ENCODE results near the gene CPNE5. TPM values are rescaled to one million over a fixed set of nuclear protein-coding genes. Genes with fewer than 3 reads are reported as not detected.
A peak's percentile ranks its signal among the peaks of the same experiment; 100 is the strongest.

CPNE5 gene
- total RNA-seq, 1 donor from 2014 or later, result 6.6 TPM

DNA sequence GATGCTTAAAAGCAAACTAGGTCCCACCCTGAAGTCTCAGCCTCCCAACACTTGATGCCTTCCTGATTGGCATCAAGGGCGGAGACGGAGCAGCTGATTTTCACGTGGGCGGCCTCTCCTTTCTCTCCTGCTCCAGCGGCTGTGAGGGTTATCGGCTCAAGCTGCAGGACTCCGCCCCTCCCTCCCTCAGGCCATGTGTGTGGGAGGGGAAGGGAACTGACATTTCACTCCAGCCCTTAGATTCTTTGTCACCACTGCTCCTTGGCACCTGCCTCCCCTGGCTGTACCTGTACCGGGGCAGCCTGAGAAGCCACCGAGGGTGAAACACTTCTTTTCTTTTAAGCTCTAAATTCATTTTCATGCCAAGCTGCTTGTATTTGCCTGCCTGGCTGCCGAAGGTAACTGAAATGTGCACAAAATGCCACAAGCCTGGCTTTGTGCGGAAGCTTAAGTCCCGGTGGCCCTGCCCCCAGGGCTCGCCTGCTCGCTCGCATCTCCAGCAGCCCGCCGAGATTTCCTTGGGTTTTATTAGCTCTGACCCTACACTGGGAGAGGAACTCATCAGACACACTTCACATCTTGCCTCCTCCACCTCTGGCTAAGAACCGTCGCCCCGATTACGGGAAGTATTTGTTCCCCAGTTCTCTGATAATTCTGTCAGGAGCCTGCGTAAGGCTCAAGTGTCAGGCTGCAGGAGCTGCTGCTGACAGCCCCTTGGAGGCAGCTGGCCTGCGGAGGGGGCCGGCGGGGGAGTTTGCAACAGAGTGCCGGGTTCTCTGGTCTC is 9.6 kb upstream of the CPNE5 start:
- DNase-seq (ENCODE audit: extremely low spot score in 2 of 2), result no peak
- no peak overlapping the region for H3K27ac ChIP-seq
- intact Hi-C loops (cut with DNase I), result no loop called here
- H3K4me1 ChIP-seq, result peaks cover 41% of the 10 kb centered on the region
- no peak overlapping the region for H3K4me3 ChIP-seq
- no peaks in the 10 kb centered on the region for H3K9me3 ChIP-seq
- no peaks in the 10 kb centered on the region for H3K36me3 ChIP-seq
- peak in 1 of 2 donors; percentile 47 for TF ChIP-seq POLR2AphosphoS5 (IDR thresholded peaks at IDR 0.05; ENCODE audit: insufficient read depth in 1 of 2, low read depth in 1 of 2)
- TF ChIP-seq POLR2A (IDR thresholded peaks at IDR 0.05), result no peak
- H3K27me3 ChIP-seq, result no peaks in the 10 kb centered on the region

DNA sequence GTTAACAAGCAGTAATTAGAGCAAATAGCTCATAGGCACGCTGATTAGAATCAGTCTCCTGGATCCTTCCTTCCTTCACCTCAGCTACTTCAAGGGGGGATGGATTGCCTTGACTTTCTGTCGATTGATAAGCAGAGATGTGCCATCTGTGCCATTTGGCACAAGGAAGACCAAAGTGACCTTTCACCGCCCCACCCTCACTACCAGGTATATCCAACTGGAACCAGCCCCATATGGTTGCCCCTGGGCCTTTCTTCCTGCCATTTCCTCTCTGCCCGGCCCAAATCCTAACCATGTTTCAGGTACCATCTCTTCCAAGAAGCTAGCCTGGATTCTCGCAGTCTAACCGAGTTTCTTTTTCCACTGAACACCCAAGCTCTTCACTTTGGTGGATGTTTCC is 8.7 kb upstream of the CPNE5 start:
- H3K4me1 ChIP-seq, result peaks cover 34% of the 10 kb centered on the region
- H3K27me3 ChIP-seq, result no peaks in the 10 kb centered on the region
- intact Hi-C loops (cut with DNase I), result no loop called here
- no peaks in the 10 kb centered on the region for H3K9me3 ChIP-seq
- H3K27ac ChIP-seq, result no peak overlapping the region
- no peak for TF ChIP-seq POLR2A (IDR thresholded peaks at IDR 0.05)
- no peak for TF ChIP-seq POLR2AphosphoS5 (IDR thresholded peaks at IDR 0.05; ENCODE audit: insufficient read depth in 1 of 2, low read depth in 1 of 2)
- TF ChIP-seq, protein P1, sequence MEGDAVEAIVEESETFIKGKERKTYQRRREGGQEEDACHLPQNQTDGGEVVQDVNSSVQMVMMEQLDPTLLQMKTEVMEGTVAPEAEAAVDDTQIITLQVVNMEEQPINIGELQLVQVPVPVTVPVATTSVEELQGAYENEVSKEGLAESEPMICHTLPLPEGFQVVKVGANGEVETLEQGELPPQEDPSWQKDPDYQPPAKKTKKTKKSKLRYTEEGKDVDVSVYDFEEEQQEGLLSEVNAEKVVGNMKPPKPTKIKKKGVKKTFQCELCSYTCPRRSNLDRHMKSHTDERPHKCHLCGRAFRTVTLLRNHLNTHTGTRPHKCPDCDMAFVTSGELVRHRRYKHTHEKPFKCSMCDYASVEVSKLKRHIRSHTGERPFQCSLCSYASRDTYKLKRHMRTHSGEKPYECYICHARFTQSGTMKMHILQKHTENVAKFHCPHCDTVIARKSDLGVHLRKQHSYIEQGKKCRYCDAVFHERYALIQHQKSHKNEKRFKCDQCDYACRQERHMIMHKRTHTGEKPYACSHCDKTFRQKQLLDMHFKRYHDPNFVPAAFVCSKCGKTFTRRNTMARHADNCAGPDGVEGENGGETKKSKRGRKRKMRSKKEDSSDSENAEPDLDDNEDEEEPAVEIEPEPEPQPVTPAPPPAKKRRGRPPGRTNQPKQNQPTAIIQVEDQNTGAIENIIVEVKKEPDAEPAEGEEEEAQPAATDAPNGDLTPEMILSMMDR (IDR thresholded peaks at IDR 0.05), result no peak
- H3K36me3 ChIP-seq, result no peaks in the 10 kb centered on the region
- DNase-seq (ENCODE audit: extremely low spot score in 2 of 2), result no peak
- H3K4me3 ChIP-seq, result no peak overlapping the region

DNA sequence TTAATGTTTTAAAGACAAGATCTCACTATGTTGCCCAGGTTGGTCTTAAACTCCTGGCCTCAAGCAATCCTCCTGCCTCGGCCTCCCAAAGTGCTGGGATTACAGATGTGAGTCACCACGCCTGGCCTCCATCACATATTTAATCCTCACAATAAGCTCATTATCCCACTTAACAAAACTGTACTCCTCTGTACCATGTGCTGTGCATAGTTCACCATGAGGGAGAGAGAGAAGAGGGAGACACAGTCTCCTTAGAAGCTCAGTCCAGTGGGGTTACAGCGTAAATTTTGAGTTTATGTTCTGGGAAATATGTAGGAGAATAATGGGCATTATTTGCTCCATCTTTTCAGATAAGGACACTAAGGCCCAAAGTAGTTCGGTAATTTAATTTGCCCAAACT is 7.9 kb upstream of the CPNE5 start:
- H3K27me3 ChIP-seq, result no peaks in the 10 kb centered on the region
- TF ChIP-seq, protein P1 (IDR thresholded peaks at IDR 0.05), result no peak
- TF ChIP-seq POLR2A (IDR thresholded peaks at IDR 0.05), result no peak
- no peak for TF ChIP-seq POLR2AphosphoS5 (IDR thresholded peaks at IDR 0.05; ENCODE audit: insufficient read depth in 1 of 2, low read depth in 1 of 2)
- peaks cover 25% of the 10 kb centered on the region for H3K4me1 ChIP-seq
- DNase-seq (ENCODE audit: extremely low spot score in 2 of 2), result no peak
- intact Hi-C loops (cut with DNase I), result no loop called here
- H3K36me3 ChIP-seq, result no peaks in the 10 kb centered on the region
- no peaks in the 10 kb centered on the region for H3K9me3 ChIP-seq
- no peak overlapping the region for H3K27ac ChIP-seq
- H3K4me3 ChIP-seq, result no peak overlapping the region

DNA sequence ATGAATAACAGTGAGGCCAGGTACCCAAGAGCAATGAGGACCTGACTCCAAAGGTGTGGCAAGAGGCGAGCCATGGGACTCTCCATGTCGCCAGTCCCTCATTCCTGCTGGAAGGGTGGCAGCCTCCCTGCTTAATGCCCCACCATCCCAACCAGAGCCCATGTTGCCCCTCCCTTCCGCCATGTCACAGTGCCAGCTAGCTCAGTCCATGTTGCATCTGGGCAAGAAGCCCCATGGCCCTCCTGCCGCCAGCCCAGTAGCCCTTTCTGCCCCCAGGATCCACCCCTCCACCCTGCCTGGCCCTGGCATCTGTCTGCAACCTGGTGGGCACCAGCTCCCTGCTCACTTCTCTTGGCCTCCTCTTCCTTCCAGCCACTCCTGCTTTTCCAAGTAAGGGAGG is 6.0 kb upstream of the CPNE5 start:
- intact Hi-C loops (cut with DNase I), result no loop called here
- Histone ChIP-seq H3K4me3 (no peak overlapping the region), H3K4me1 (peaks cover 24% of the 10 kb centered on the region), H3K9me3 (no peaks in the 10 kb centered on the region), H3K27ac (no peak overlapping the region), H3K36me3 (no peaks in the 10 kb centered on the region), H3K27me3 (no peaks in the 10 kb centered on the region)
- no peak for TF ChIP-seq POLR2AphosphoS5 (IDR thresholded peaks at IDR 0.05; ENCODE audit: insufficient read depth in 1 of 2, low read depth in 1 of 2)
- TF ChIP-seq, protein P1 (IDR thresholded peaks at IDR 0.05), result no peak
- TF ChIP-seq POLR2A (IDR thresholded peaks at IDR 0.05), result no peak
- no peak for DNase-seq (ENCODE audit: extremely low spot score in 2 of 2)

DNA sequence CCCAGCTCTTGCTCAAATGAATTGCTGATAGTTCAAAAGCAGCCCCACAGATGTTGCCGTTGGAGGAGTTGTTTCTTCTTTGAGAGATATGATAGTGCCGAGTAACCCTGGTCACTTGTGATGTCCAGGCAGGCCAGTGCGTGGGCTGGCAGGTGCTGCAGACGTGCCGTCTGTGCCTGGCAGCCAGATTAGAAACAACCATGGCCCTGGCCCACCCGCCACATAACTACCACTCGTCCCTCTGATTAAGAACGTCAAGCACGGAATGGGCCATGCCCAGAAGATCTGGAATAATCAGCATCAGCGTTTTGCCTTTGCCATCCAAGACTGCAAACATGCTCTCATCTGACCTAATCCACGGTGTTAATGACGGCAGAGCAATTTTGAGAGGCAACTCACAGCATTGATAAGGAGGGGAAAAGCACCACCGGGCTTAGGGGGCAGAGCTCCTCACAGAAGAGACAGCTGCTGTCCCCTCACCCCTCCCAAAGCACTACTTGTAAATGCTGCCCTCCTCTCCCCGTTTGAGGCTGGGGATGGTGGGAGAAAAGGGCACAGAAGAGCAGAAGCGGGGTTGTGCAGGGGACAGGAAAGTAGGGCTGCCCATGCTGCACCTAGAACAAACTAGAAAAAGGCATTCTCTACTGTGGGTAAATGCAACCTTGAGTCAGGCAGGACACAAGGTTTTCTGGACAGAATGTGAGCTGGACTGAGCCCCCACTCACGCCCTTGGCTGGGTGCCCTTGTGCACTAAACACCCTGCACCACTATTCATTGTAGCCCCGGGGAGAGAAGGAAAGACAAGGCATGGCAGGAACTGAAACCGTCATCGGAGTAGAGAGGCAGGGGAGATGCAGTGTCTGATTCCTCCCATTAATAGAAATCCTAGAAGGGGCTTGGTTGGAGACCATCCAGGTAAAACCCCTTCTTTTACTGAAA is 5.3 kb upstream of the CPNE5 start:
- Histone ChIP-seq H3K4me3 (no peak overlapping the region), H3K27me3 (no peaks in the 10 kb centered on the region), H3K36me3 (no peaks in the 10 kb centered on the region), H3K27ac (no peak overlapping the region), H3K9me3 (no peaks in the 10 kb centered on the region), H3K4me1 (peaks cover 28% of the 10 kb centered on the region)
- DNase-seq (ENCODE audit: extremely low spot score in 2 of 2), result no peak
- TF ChIP-seq POLR2A (IDR thresholded peaks at IDR 0.05), result no peak
- TF ChIP-seq, protein P1 (IDR thresholded peaks at IDR 0.05), result no peak
- intact Hi-C loops (cut with DNase I), result no loop called here

Measured in vagina (tissue), 2 donors.